SKM-1 (cell line): ENCODE data around the gene BSX.

Experiments
- DNase-seq: peaks from one replicate; lab custom pipeline; 2025; ENCODE audit not compliant: unreplicated experiment; lab: John Stamatoyannopoulos, UW

The BSX gene

GRCh38 chr11:122963961-122964360 is 17.7 kb downstream of the BSX start:
- DNase-seq = no peak

GRCh38 chr11:122954455-122954854 is 27.2 kb downstream of the BSX start:
- no peak for DNase-seq

- no peak for DNase-seq
These were observed 30.4 kb downstream of the BSX start for GRCh38 chr11:122951211-122951610.

- no peak for DNase-seq
These were observed 43.1 kb downstream of the BSX start for GRCh38 chr11:122938557-122938956.

- DNase-seq = no peak
These were observed 43.7 kb downstream of the BSX start for GRCh38 chr11:122937983-122938382.

GRCh38 chr11:122933416-122933815 is 48.2 kb downstream of the BSX start:
- no peak for DNase-seq

GRCh38 chr11:122931510-122931909 is 50.1 kb downstream of the BSX start:
- no peak for DNase-seq
